HepG2 (cell line): ENCODE data around the gene SLC35F1. TPM values are rescaled to one million over a fixed set of nuclear protein-coding genes. Genes with fewer than 3 reads are reported as not detected.

Experiments used
- ATAC-seq: fragments of 200-7000 bp; cut with Tn5 transposase; 3 replicates; pipeline ENCODE4 v1.9.1; 2020; ENCODE audit warnings: mild to moderate bottlenecking, moderate library complexity
- BruUV-seq: library from RNA; stranded (reverse); fragments of 400-500 nt; replicated peaks from 2 replicates; lab custom pipeline; 2021; lab: Mats Ljungman, UMichigan
- CTCF ChIA-PET: fragments of 300-600 bp; formaldehyde crosslinking; extraction: SDS; loops from one replicate; lab custom pipeline; 2021; ENCODE audit warnings: low total read pairs, inconsistent platforms, low intra/inter-chr PET ratio; lab: Yijun Ruan, JAX
- POLR2A ChIA-PET: fragments of 350-600 bp; sonication (Branson Sonifier 250); formaldehyde crosslinking; loops from one replicate; lab custom pipeline; 2020; ENCODE audit warnings: antibody characterized with exemption, inconsistent platforms; lab: Yijun Ruan, JAX
- DNase-seq: peaks from one replicate; pipeline ENCODE4 v3.0.0-alpha.2; 2015; ENCODE audit warnings: low spot score
- FAIRE-seq: peaks from 3 replicates; lab custom pipeline; 2011; peaks lifted over from hg19 to GRCh38; lab: Jason Lieb, UNC
- H2AFZ ChIP-seq: one replicate; pipeline ENCODE4 v1.6.1; 2011; ENCODE audit warnings: low read length, inconsistent platforms
- H3K27ac ChIP-seq: fragments of 300-600 bp; 3 replicates; pipeline ENCODE4 v1.8.0; 2011; ENCODE audit warnings: mixed run types, mild to moderate bottlenecking, mixed read lengths, low read length, inconsistent platforms; ENCODE audit not compliant: insufficient read depth; ENCODE audit errors: extremely low read length
- H3K27me3 ChIP-seq, 2 experiments: fragments of 200-600 bp in 1 of 2; 2 replicates in 1 of 2; 3 replicates in 1 of 2; pipeline versions ENCODE4 v1.6.0 to v1.8.0; 2011; ENCODE audit warnings: low read length in 2 of 2, mild to moderate bottlenecking in 2 of 2, moderate library complexity in 2 of 2, inconsistent platforms in 1 of 2; ENCODE audit not compliant: insufficient read depth in 2 of 2, control insufficient read depth in 1 of 2
- H3K36me3 ChIP-seq, 2 experiments: fragments of 200-600 bp in 1 of 2; replicated peaks in 1 of 2; 2 replicates in 1 of 2; 3 replicates in 1 of 2; pipeline versions ENCODE4 v1.5.1 to v1.8.0; 2011; ENCODE audit warnings: low read length in 2 of 2, inconsistent platforms in 1 of 2; ENCODE audit not compliant: insufficient read depth in 2 of 2, control insufficient read depth in 1 of 2
- H3K4me1 ChIP-seq: 2 replicates; pipeline ENCODE4 v1.5.1; 2012; ENCODE audit warnings: low read length, inconsistent platforms; ENCODE audit not compliant: insufficient read depth
- H3K4me2 ChIP-seq: 2 replicates; pipeline ENCODE4 v1.6.0; 2011; ENCODE audit warnings: low read depth, low read length, inconsistent platforms
- H3K4me3 ChIP-seq, 3 experiments: fragments of 200-600 bp in 1 of 3; sonication (generic), shearing (Covaris generic) in 1 of 3; replicated peaks in 1 of 3; 2 replicates each; pipeline ENCODE4 v1.5.1; 2011 to 2016; ENCODE audit warnings: low read length in 3 of 3, inconsistent platforms in 2 of 3, low read depth in 2 of 3, mild to moderate bottlenecking in 2 of 3, control low read depth in 1 of 3, mixed read lengths in 1 of 3; ENCODE audit not compliant: insufficient read depth in 1 of 3
- H3K79me2 ChIP-seq: one replicate; pipeline ENCODE4 v1.6.1; 2011; ENCODE audit warnings: low read length, inconsistent platforms; ENCODE audit not compliant: insufficient read depth
- H3K9ac ChIP-seq: 2 replicates; pipeline ENCODE4 v1.6.0; 2011; ENCODE audit warnings: mild to moderate bottlenecking, low read depth, low read length, inconsistent platforms; ENCODE audit not compliant: insufficient read depth
- H3K9me3 ChIP-seq: 2 replicates; pipeline ENCODE4 v1.5.1; 2012; ENCODE audit warnings: mild to moderate bottlenecking, low read length
- H4K20me1 ChIP-seq: 2 replicates; pipeline ENCODE4 v1.6.0; 2011; ENCODE audit warnings: inconsistent platforms, mild to moderate bottlenecking, low read length, moderate library complexity; ENCODE audit not compliant: insufficient read depth
- ARHGAP35 ChIP-seq: sonication (generic); formaldehyde crosslinking; IDR thresholded peaks from 2 replicates; pipeline ENCODE4 v1.9.0; 2022; ENCODE audit warnings: mild to moderate bottlenecking, inconsistent platforms, moderate library complexity, missing genetic modification reagents, borderline replicate concordance
- JUN ChIP-seq: sonication (generic); formaldehyde crosslinking; IDR thresholded peaks from 2 replicates; pipeline ENCODE4 v1.4.0; 2020; ENCODE audit warnings: mild to moderate bottlenecking, missing genetic modification reagents
- MIER3 ChIP-seq: IDR thresholded peaks from 2 replicates; pipeline ENCODE4 v1.6.1; 2016; ENCODE audit warnings: missing compliant biosample characterization, borderline replicate concordance
- SETDB1 ChIP-seq: sonication (generic); formaldehyde crosslinking; IDR thresholded peaks from 2 replicates; pipeline ENCODE4 v1.5.1; 2020; ENCODE audit warnings: missing genetic modification reagents, mild to moderate bottlenecking, borderline replicate concordance
- SP4 ChIP-seq: sonication (generic); formaldehyde crosslinking; IDR thresholded peaks from 2 replicates; pipeline ENCODE4 v1.8.1; 2023; ENCODE audit warnings: mild to moderate bottlenecking, missing genetic modification reagents
- TCF7 ChIP-seq: sonication (generic); IDR thresholded peaks from 2 replicates; pipeline ENCODE4 v1.6.1; 2016; ENCODE audit warnings: antibody characterized with exemption, low read depth
- TOPORS ChIP-seq: sonication (generic); formaldehyde crosslinking; IDR thresholded peaks from 2 replicates; pipeline ENCODE4 v1.8.0; 2023; ENCODE audit warnings: mild to moderate bottlenecking, missing genetic modification reagents
- ZBTB3 ChIP-seq: sonication (generic); formaldehyde crosslinking; IDR thresholded peaks from 2 replicates; pipeline ENCODE4 v1.4.0; 2020; ENCODE audit warnings: low read depth, mild to moderate bottlenecking, moderate library complexity, missing genetic modification reagents, borderline replicate concordance
- ZNF234 ChIP-seq: sonication (generic); formaldehyde crosslinking; conservative IDR thresholded peaks from 2 replicates; pipeline ENCODE4 v1.5.1; 2020; ENCODE audit warnings: mild to moderate bottlenecking, missing genetic modification reagents
- ZNF280D ChIP-seq: sonication (generic); formaldehyde crosslinking; IDR thresholded peaks from 2 replicates; pipeline ENCODE4 v1.5.1; 2020; ENCODE audit warnings: mild to moderate bottlenecking, missing genetic modification reagents
- ZNF281 ChIP-seq: sonication (generic); formaldehyde crosslinking; IDR thresholded peaks from 2 replicates; pipeline ENCODE4 v1.4.0; 2020; ENCODE audit warnings: missing genetic modification reagents, borderline replicate concordance
- ZNF770 ChIP-seq: sonication (generic); formaldehyde crosslinking; IDR thresholded peaks from 2 replicates; pipeline ENCODE4 v1.5.0; 2020; ENCODE audit warnings: mild to moderate bottlenecking, missing genetic modification reagents
- WGBS: methylation state at CpG from one replicate; pipeline ENCODE4 v1.1.6; 2017; ENCODE audit warnings: low lambda C conversion rate; 5-methylcytosine and 5-hydroxymethylcytosine counted together
- in situ Hi-C: cut with HindIII; loops from 2 replicates; pipeline ENCODE4 v1.10.0; 2017; ENCODE audit warnings: low pct_unique_long_range_greater_than_20kb; ENCODE audit not compliant: extremely low pct_ligation_motif_present
- intact Hi-C: fragments of 100-400 bp; cut with micrococcal nuclease; formaldehyde crosslinking; loops from one replicate; pipeline ENCODE4 v1.10.0; 2022; ENCODE audit not compliant: unreplicated experiment
- polyA plus RNA-seq, 8 experiments: library from polyadenylated mRNA; depleted of rRNA in 3 of 8; stranded (reverse) in 7 of 8; unstranded in 1 of 8; fragments of >200 nt; fragmentation: Illumina TruSeq in 4 of 8; extraction: Trizol in 4 of 8; gene quantifications; 2 replicates each; pipeline versions ENCODE4 v1.2.1 to v1.2.3, GENCODE V29; 2011 to 2016; ENCODE audit warnings: low read depth in 4 of 8, missing spikeins in 1 of 8, mixed read lengths in 1 of 8; ENCODE audit not compliant: insufficient read depth in 1 of 8
- total RNA-seq, 5 experiments: library from RNA; depleted of rRNA; stranded (reverse); fragments of >200 nt; fragmentation: Illumina TruSeq; extraction: Trizol; gene quantifications; 2 replicates each; pipeline ENCODE4 v1.2.3, GENCODE V29; 2016; ENCODE audit warnings: low read depth in 1 of 5
- TF ChIP-seq, protein P1 (sequence below): sonication (generic); formaldehyde crosslinking; IDR thresholded peaks from 2 replicates; pipeline ENCODE4 v1.4.0; 2020; ENCODE audit warnings: missing genetic modification reagents
- TF ChIP-seq, protein P2 (sequence below): sonication (generic); formaldehyde crosslinking; IDR thresholded peaks from 2 replicates; pipeline ENCODE4 v1.5.0; 2020; ENCODE audit warnings: missing genetic modification reagents

The SLC35F1 gene
- total and polyA plus RNA-seq, 2 of the 13 experiments (the other 11 are each of a cell fraction or from before 2014, with no cell fraction given) = 0.01 TPM; not detected in 1

GRCh38 chr6:118123503-118124037 is 216.5 kb downstream of the SLC35F1 start:
- Histone ChIP-seq H3K27ac (no peak overlapping the region), H3K79me2 (no peaks in the 10 kb centered on the region), H3K36me3 (no peaks in the 10 kb centered on the region), H2AFZ (no peak overlapping the region), H3K4me2 (no peak overlapping the region), H3K9ac (no peak overlapping the region), H4K20me1 (no peaks in the 10 kb centered on the region), H3K27me3 (no peaks in the 10 kb centered on the region), H3K9me3 (no peaks in the 10 kb centered on the region), H3K4me1 (no peaks in the 10 kb centered on the region), H3K4me3 (no peak overlapping the region)
- CTCF ChIA-PET = no interaction called here
- intact Hi-C loops (no loop called here), in situ Hi-C loops (no loop called here)
- DNase-seq (no peak), FAIRE-seq (no peak), ATAC-seq (no peak)
- POLR2A ChIA-PET = no interaction called here
- BruUV-seq = no TSS peak
- WGBS = 100% methylated on average over 1 of the region's 1 CpG
- no peak for TF ChIP-seq ZNF280D
- TF ChIP-seq MIER3 (CRISPR knock-in tag) = no peak
- TF ChIP-seq ARHGAP35 (CRISPR knock-in tag) = no peak
- TF ChIP-seq, protein P1, sequence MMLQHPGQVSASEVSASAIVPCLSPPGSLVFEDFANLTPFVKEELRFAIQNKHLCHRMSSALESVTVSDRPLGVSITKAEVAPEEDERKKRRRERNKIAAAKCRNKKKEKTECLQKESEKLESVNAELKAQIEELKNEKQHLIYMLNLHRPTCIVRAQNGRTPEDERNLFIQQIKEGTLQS (CRISPR knock-in tag) = no peak
- TF ChIP-seq ZBTB3 (CRISPR knock-in tag) = no peak
- TF ChIP-seq ZNF234 (CRISPR knock-in tag) = no peak
- TF ChIP-seq SP4 (CRISPR knock-in tag) = no peak
- TF ChIP-seq, protein P2, sequence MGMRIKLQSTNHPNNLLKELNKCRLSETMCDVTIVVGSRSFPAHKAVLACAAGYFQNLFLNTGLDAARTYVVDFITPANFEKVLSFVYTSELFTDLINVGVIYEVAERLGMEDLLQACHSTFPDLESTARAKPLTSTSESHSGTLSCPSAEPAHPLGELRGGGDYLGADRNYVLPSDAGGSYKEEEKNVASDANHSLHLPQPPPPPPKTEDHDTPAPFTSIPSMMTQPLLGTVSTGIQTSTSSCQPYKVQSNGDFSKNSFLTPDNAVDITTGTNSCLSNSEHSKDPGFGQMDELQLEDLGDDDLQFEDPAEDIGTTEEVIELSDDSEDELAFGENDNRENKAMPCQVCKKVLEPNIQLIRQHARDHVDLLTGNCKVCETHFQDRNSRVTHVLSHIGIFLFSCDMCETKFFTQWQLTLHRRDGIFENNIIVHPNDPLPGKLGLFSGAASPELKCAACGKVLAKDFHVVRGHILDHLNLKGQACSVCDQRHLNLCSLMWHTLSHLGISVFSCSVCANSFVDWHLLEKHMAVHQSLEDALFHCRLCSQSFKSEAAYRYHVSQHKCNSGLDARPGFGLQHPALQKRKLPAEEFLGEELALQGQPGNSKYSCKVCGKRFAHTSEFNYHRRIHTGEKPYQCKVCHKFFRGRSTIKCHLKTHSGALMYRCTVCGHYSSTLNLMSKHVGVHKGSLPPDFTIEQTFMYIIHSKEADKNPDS = no peak
- TF ChIP-seq JUN = no peak
- no peak for TF ChIP-seq SETDB1 (CRISPR knock-in tag)
- TF ChIP-seq ZNF770 (CRISPR knock-in tag) = no peak
- TF ChIP-seq TOPORS (CRISPR knock-in tag) = no peak
- no peak for TF ChIP-seq TCF7
- TF ChIP-seq ZNF281 (CRISPR knock-in tag) = no peak
